HepG2 (cell line): ENCODE data around the gene NXN. TPM values are rescaled to one million over a fixed set of nuclear protein-coding genes. Genes with fewer than 3 reads are reported as not detected.

Source experiments
- ASH2L ChIP-seq: fragments of 300-600, 200-600 bp; sonication (generic); IDR thresholded peaks from 2 replicates; pipeline ENCODE4 v1.7.0; 2017; ENCODE audit warnings: low read depth, mild to moderate bottlenecking, moderate library complexity, mixed read lengths, low read length; ENCODE audit not compliant: insufficient read length
- ATF6 ChIP-seq: sonication (generic); formaldehyde crosslinking; conservative IDR thresholded peaks from 2 replicates; pipeline ENCODE4 v1.4.0; 2020; ENCODE audit warnings: missing genetic modification reagents
- FOXK1 ChIP-seq: sonication (generic); formaldehyde crosslinking; IDR thresholded peaks from 2 replicates; pipeline ENCODE4 v1.4.0; 2020; ENCODE audit warnings: low read depth, missing genetic modification reagents, borderline replicate concordance
- HNF1B ChIP-seq: sonication (generic); formaldehyde crosslinking; IDR thresholded peaks from 2 replicates; pipeline ENCODE4 v1.5.1; 2020; ENCODE audit warnings: mild to moderate bottlenecking, moderate library complexity, missing genetic modification reagents
- MAF1 ChIP-seq: sonication (generic); formaldehyde crosslinking; IDR thresholded peaks from 2 replicates; pipeline ENCODE4 v1.5.0; 2020; ENCODE audit warnings: missing genetic modification reagents, borderline replicate concordance
- NFATC3 ChIP-seq: sonication (generic); formaldehyde crosslinking; IDR thresholded peaks from 2 replicates; pipeline ENCODE4 v1.5.1; 2020; ENCODE audit warnings: mild to moderate bottlenecking, missing genetic modification reagents
- RFX5 ChIP-seq: IDR thresholded peaks from 2 replicates; pipeline ENCODE4 v1.6.1; 2011; ENCODE audit warnings: low read depth, low read length, improper control_type of control experiment
- SCMH1 ChIP-seq: sonication (generic); formaldehyde crosslinking; IDR thresholded peaks from 2 replicates; pipeline ENCODE4 v1.9.0; 2021; ENCODE audit warnings: missing genetic modification reagents, mild to moderate bottlenecking, borderline replicate concordance
- SKIL ChIP-seq: sonication (generic); formaldehyde crosslinking; IDR thresholded peaks from 2 replicates; pipeline ENCODE4 v1.8.0; 2022; ENCODE audit warnings: missing genetic modification reagents, mild to moderate bottlenecking, moderate library complexity, borderline replicate concordance
- SRSF1 ChIP-seq: fragments of 200-400 bp; formaldehyde crosslinking; optimal IDR thresholded peaks from 2 replicates; pipeline ENCODE3; 2017; ENCODE audit warnings: mild to moderate bottlenecking, low read depth, low read length, moderate library complexity
- TIGD3 ChIP-seq: sonication (generic); formaldehyde crosslinking; IDR thresholded peaks from 2 replicates; pipeline ENCODE4 v1.5.1; 2020; ENCODE audit warnings: mild to moderate bottlenecking, missing genetic modification reagents, borderline replicate concordance
- TRIM22 ChIP-seq: fragments of 450-650 bp; IDR thresholded peaks from 2 replicates; pipeline ENCODE4 v1.6.1; 2017
- TRIM24 ChIP-seq: sonication (generic); formaldehyde crosslinking; IDR thresholded peaks from 2 replicates; pipeline ENCODE4 v1.8.0; 2022; ENCODE audit warnings: mild to moderate bottlenecking, missing genetic modification reagents
- ZBTB37 ChIP-seq: sonication (generic); formaldehyde crosslinking; IDR thresholded peaks from 2 replicates; pipeline ENCODE4 v1.4.0; 2020; ENCODE audit warnings: mild to moderate bottlenecking, missing genetic modification reagents
- ZFP62 ChIP-seq: sonication (generic); formaldehyde crosslinking; IDR thresholded peaks from 2 replicates; pipeline ENCODE4 v1.4.0; 2020; ENCODE audit warnings: missing genetic modification reagents
- ZNF205 ChIP-seq: IDR thresholded peaks from 2 replicates; pipeline ENCODE4 v1.6.1; 2018; ENCODE audit warnings: missing biosample characterization, missing genetic modification reagents
- ZNF883 ChIP-seq: sonication (generic); formaldehyde crosslinking; IDR thresholded peaks from 2 replicates; pipeline ENCODE4 v1.5.1; 2020; ENCODE audit warnings: mild to moderate bottlenecking, missing genetic modification reagents; ENCODE audit errors: not compliant biosample characterization
- polyA plus RNA-seq, 8 experiments: library from polyadenylated mRNA; depleted of rRNA in 3 of 8; stranded (reverse) in 7 of 8; unstranded in 1 of 8; fragments of >200 nt; fragmentation: Illumina TruSeq in 4 of 8; extraction: Trizol in 4 of 8; gene quantifications; 2 replicates each; pipeline versions ENCODE4 v1.2.1 to v1.2.3, GENCODE V29; 2011 to 2016; ENCODE audit warnings: low read depth in 4 of 8, missing spikeins in 1 of 8, mixed read lengths in 1 of 8; ENCODE audit not compliant: insufficient read depth in 1 of 8
- total RNA-seq, 5 experiments: library from RNA; depleted of rRNA; stranded (reverse); fragments of >200 nt; fragmentation: Illumina TruSeq; extraction: Trizol; gene quantifications; 2 replicates each; pipeline ENCODE4 v1.2.3, GENCODE V29; 2016; ENCODE audit warnings: low read depth in 1 of 5

Gene NXN
- total and polyA plus RNA-seq, 2 of the 13 experiments (the other 11 are each of a cell fraction or from before 2014, with no cell fraction given) = 22.2 to 24.3 TPM

- no peak for TF ChIP-seq ATF6 (CRISPR knock-in tag)
- TF ChIP-seq FOXK1 (CRISPR knock-in tag) = peak; percentile 88
- 0 out of 2 replicates have a peak, but pooled peaks have one; percentile 42 for TF ChIP-seq ZFP62
- peak; percentile 64 for TF ChIP-seq SKIL (CRISPR knock-in tag)
- TF ChIP-seq ZNF883 (CRISPR knock-in tag) = peak; percentile 82
- peak; percentile 81 for TF ChIP-seq ZNF205 (CRISPR knock-in tag)
- TF ChIP-seq TRIM22 = no peak
- no peak for TF ChIP-seq ZBTB37 (CRISPR knock-in tag)
- peak; percentile 95 for TF ChIP-seq HNF1B
- peak; percentile 40 for TF ChIP-seq SRSF1
- peak; percentile 78 for TF ChIP-seq RFX5
- no peak; the same call in 1 of the 2 replicates for TF ChIP-seq TIGD3
- no peak for TF ChIP-seq SCMH1 (CRISPR knock-in tag)
- no peak for TF ChIP-seq TRIM24
- peak; percentile 93 for TF ChIP-seq ASH2L
- no peak for TF ChIP-seq MAF1
- TF ChIP-seq NFATC3 (CRISPR knock-in tag) = peak; percentile 89; the same call in 1 of the 2 replicates
Measured at GRCh38 chr17:781805-782731, 197.5 kb downstream of the NXN start, which contains the start of the genes GLOD4 and MRM3 (continued).
